Body of pancreas (tissue), 4 donors: ENCODE results near the gene NINJ1.

Experiments
- POLR2A ChIP-seq, 3 donors: fragments of 450-650 bp; IDR thresholded peaks; one replicate each; pipeline ENCODE4 v1.6.1; 2016; ENCODE audit warnings: antibody characterized with exemption in 3 of 3, mild to moderate bottlenecking in 2 of 3
- TF ChIP-seq, protein P1 (sequence below), 7 experiments: fragments of 450-650 bp in 4 of 7; fragments of 200-600 bp in 3 of 7; sonication (generic) in 3 of 7; IDR thresholded peaks; one replicate each; pipeline ENCODE4 v1.5.1; 2016 to 2019; ENCODE audit warnings: antibody characterized with exemption in 7 of 7

DNA sequence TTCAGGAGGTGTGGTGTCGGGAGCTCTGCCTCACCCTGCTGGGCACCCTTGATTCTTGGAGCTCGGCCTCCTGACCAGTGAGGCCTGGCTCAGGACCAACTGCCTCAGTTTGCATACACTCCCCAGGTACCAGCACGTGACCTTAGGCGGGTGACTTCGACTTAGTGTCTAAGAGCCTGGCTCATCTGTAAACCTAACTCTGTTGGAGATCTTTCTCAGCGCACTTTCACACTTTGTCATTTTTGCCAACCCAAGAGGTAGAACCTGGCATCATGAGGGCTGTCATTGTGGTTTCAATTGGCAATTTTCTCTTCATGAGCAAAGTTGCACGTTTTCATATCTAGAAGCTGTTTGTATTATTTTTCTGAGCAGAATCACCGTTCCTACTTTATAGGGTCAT lies 36.5 kb upstream of the NINJ1 start:
- no peak for TF ChIP-seq POLR2A (IDR thresholded peaks at IDR 0.05)
- TF ChIP-seq, protein P1, sequence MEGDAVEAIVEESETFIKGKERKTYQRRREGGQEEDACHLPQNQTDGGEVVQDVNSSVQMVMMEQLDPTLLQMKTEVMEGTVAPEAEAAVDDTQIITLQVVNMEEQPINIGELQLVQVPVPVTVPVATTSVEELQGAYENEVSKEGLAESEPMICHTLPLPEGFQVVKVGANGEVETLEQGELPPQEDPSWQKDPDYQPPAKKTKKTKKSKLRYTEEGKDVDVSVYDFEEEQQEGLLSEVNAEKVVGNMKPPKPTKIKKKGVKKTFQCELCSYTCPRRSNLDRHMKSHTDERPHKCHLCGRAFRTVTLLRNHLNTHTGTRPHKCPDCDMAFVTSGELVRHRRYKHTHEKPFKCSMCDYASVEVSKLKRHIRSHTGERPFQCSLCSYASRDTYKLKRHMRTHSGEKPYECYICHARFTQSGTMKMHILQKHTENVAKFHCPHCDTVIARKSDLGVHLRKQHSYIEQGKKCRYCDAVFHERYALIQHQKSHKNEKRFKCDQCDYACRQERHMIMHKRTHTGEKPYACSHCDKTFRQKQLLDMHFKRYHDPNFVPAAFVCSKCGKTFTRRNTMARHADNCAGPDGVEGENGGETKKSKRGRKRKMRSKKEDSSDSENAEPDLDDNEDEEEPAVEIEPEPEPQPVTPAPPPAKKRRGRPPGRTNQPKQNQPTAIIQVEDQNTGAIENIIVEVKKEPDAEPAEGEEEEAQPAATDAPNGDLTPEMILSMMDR (IDR thresholded peaks at IDR 0.05): no peak
